Ascending aorta (tissue), 2 donors: Measurements from ENCODE around the gene IQUB. TPM values are rescaled to one million over a fixed set of nuclear protein-coding genes. Genes with fewer than 3 reads are reported as not detected.
"Not testable (repeated sequence)": the region's sequence is repeated elsewhere in the genome, so short reads cannot be mapped to it uniquely, and the experiment has no call there.

Experiments
- DNase-seq, 2 donors: peaks; one replicate each; pipeline ENCODE4 v3.0.0-alpha.2; 2019; ENCODE audit warnings: low spot score in 2 of 2
- H3K27ac ChIP-seq, 2 donors: fragments of 200-600 bp; sonication (generic); one replicate each; pipeline ENCODE4 v1.5.1; 2016 to 2017; ENCODE audit warnings: mild to moderate bottlenecking in 1 of 2
- H3K27me3 ChIP-seq: fragments of 200-600 bp; sonication (generic); one replicate; pipeline ENCODE4 v1.5.1; 2017
- H3K36me3 ChIP-seq, 2 donors: fragments of 200-600 bp; sonication (generic); one replicate each; pipeline ENCODE4 v1.5.1; 2016
- H3K4me1 ChIP-seq, 2 donors: fragments of 200-600 bp; sonication (generic); one replicate each; pipeline ENCODE4 v1.5.1; 2016 to 2017; ENCODE audit warnings: mild to moderate bottlenecking in 1 of 2
- H3K4me3 ChIP-seq, 2 donors: fragments of 200-600 bp; sonication (generic); one replicate each; pipeline ENCODE4 v1.5.1; 2016 to 2017; ENCODE audit warnings: mild to moderate bottlenecking in 1 of 2
- H3K9me3 ChIP-seq, 2 donors: fragments of 200-600 bp; sonication (generic); one replicate each; pipeline ENCODE4 v1.5.1; 2016
- intact Hi-C: fragments of 100-400 bp; cut with DNase I; formaldehyde crosslinking; loops from one replicate; pipeline ENCODE4 v1.15.1; 2023
- total RNA-seq: library from RNA; depleted of rRNA; stranded (reverse); fragments of >200 nt; gene quantifications from one replicate; pipeline ENCODE4 v1.1.0, GENCODE V29; 2016
- TF ChIP-seq, protein P1 (sequence below), 3 experiments: fragments of 200-600 bp in 2 of 3; fragments of 450-650 bp in 1 of 3; sonication (generic) in 2 of 3; IDR thresholded peaks; one replicate each; pipeline ENCODE4 v1.5.1; 2016 to 2019; ENCODE audit warnings: antibody characterized with exemption in 3 of 3, mild to moderate bottlenecking in 1 of 3, moderate library complexity in 1 of 3

Gene IQUB
- total RNA-seq, 1 donor from 2014 or later = not detected

DNA sequence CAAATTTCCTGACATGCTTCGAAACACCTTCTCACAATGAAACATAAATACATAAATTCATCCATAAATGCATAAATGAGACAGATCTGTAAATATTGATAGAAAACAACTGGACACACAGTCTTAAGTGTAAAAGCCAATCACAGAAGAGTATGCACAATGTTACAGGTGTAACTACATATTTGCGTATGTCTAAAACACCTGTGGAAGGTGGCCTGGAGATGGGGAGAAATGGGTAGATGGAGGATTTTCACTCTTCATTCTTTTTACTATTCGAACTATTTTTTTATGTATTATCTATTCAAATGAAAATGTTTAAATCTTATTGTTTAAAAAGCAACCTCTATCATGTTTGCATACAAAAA is 860 bp downstream of the IQUB start:
- Histone ChIP-seq H3K27ac (no peak overlapping the region), H3K36me3 (no peaks in the 10 kb centered on the region), H3K9me3 (no peaks in the 10 kb centered on the region), H3K4me1 (peaks cover 0 to 6% of the 10 kb centered on the region in 2 donors), H3K4me3 (peak overlapping the region in 1 of 2 donors; percentile 68), H3K27me3 (no peaks in the 10 kb centered on the region)
- intact Hi-C loops = loop anchor here (10.0 kb wide), 2 partner anchors 1229 to 1389 kb away; partner anchors contain the start of genes AASS and FEZF1
- DNase-seq = no peak
- TF ChIP-seq, protein P1, sequence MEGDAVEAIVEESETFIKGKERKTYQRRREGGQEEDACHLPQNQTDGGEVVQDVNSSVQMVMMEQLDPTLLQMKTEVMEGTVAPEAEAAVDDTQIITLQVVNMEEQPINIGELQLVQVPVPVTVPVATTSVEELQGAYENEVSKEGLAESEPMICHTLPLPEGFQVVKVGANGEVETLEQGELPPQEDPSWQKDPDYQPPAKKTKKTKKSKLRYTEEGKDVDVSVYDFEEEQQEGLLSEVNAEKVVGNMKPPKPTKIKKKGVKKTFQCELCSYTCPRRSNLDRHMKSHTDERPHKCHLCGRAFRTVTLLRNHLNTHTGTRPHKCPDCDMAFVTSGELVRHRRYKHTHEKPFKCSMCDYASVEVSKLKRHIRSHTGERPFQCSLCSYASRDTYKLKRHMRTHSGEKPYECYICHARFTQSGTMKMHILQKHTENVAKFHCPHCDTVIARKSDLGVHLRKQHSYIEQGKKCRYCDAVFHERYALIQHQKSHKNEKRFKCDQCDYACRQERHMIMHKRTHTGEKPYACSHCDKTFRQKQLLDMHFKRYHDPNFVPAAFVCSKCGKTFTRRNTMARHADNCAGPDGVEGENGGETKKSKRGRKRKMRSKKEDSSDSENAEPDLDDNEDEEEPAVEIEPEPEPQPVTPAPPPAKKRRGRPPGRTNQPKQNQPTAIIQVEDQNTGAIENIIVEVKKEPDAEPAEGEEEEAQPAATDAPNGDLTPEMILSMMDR (IDR thresholded peaks at IDR 0.05) = no peak

DNA sequence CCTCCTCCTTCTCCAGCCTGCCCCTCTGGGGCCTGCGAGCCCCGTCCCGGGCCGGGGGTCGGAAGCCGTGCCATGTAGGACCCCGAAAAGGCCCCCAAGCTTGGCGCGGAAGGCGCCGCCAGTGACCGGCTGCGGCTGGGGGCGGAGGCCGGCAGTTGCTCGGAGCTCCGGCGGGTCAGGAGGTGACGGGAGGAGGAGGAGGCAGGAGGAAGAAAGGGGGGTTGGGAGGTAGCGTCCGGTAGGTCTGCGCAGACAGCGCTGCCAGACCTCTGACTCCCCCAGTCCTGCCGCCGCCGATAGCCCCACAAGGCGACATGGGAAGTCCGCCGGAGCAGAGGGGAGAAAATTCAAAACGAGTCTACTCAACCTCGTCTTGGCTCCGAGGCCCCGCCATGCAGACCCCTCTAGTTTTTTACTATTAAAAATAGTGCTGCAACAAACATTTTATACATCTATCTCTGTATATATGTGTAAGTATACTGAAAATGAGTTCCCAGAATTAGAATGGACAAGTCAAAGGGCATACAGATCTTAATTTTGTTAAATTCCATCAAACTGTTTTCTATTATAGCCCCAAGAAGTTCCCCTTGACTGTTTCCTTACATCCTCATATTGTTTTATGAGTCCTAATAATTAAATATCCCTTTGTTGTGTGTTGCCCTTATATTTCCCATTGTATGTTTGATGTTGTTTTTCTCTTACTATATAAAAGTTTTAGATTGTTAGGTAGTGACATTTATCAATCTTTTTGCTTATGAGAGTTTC is 1.4 kb downstream of the IQUB start:
- not testable (repeated sequence) for H3K27ac ChIP-seq, DNase-seq
- intact Hi-C loops = loop anchor here (10.0 kb wide), 2 partner anchors 1228 to 1388 kb away; partner anchors contain the start of genes AASS and FEZF1

DNA sequence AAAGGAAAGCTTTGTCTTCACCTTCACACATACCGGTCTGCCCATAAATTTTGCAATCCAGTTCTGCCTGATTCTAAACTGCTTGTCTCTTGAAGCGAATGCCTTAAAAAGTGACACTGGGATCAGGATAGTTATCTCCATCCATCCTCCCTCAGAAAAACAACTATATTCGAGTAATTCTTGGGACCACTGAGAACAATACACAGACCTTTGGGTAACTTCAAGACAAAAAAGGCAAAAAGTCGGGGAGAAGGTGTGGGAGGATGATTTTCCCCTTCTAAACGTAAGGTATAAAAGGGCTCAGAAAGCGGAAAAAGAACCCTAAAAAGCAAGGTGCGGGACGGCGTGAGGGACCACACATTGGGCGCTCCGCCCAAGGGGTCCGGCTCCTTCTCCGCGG is 2.1 kb downstream of the IQUB start:
- not testable (repeated sequence) for H3K9me3 ChIP-seq, H3K27me3 ChIP-seq, H3K27ac ChIP-seq, H3K36me3 ChIP-seq, H3K4me1 ChIP-seq, DNase-seq
- intact Hi-C loops = loop anchor here (10.0 kb wide), 2 partner anchors 1228 to 1388 kb away; partner anchors contain the start of genes AASS and FEZF1
- H3K4me3 ChIP-seq = peak overlapping the region; percentile 40 to 62

More for the DNA sequence above, 1.4 kb downstream of the IQUB start:
- H3K4me3 ChIP-seq = peak overlapping the region; percentile 40 to 62
- not testable (repeated sequence) for H3K9me3 ChIP-seq, H3K36me3 ChIP-seq, H3K4me1 ChIP-seq, H3K27me3 ChIP-seq

DNA sequence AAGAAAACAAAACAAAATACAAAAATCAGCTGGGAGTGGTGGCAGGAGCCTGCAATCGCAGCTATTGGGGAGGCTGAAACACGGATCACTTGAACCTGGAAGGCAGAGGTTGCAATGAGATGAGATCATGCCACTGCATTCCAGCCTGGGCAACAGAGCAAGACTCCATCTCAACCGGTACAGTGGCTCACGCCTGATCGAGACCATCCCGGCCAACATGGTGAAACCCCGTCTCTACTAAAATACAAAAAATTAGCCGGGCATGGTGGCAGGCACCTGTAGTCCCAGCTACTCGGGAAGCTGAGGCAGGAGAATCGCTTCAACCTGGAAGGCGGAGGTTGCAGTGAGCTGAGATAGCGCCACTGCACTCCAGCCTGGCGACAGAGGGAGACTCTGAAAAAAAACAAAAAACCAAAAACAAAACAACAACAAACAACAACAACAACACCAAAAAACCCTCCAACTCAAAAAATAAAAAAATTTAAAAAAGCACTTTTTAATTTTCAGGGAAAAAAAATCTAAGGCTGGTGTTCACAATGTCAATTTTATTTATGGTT is 4.3 kb downstream of the IQUB start:
- not testable (repeated sequence) for H3K9me3 ChIP-seq, DNase-seq, H3K4me3 ChIP-seq, H3K4me1 ChIP-seq, H3K27ac ChIP-seq, H3K27me3 ChIP-seq, H3K36me3 ChIP-seq
- intact Hi-C loops = loop anchor here (10.0 kb wide), 2 partner anchors 1225 to 1385 kb away; partner anchors contain the start of genes AASS and FEZF1

DNA sequence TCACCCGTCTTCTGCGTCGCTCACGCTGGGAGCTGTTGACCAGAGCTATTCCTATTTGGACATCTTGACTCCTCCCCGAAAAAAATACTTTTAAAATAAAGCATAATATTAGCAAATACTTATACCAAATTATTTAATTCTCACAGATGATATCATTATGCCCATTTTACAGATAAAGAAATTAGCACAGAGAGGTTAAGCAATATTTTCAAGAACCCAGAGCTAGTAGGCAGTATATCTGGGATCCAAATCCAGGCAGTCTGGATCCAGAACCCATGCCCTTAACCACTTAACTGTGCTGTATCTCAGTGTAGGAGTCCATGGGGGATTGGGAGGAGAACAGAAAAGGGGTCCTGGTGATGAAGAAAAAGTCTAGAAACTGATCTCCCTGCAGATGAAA is 6.1 kb downstream of the IQUB start:
- TF ChIP-seq, protein P1 (IDR thresholded peaks at IDR 0.05) = no peak
- intact Hi-C loops = no loop called here
- H3K9me3 ChIP-seq = no peaks in the 10 kb centered on the region

DNA sequence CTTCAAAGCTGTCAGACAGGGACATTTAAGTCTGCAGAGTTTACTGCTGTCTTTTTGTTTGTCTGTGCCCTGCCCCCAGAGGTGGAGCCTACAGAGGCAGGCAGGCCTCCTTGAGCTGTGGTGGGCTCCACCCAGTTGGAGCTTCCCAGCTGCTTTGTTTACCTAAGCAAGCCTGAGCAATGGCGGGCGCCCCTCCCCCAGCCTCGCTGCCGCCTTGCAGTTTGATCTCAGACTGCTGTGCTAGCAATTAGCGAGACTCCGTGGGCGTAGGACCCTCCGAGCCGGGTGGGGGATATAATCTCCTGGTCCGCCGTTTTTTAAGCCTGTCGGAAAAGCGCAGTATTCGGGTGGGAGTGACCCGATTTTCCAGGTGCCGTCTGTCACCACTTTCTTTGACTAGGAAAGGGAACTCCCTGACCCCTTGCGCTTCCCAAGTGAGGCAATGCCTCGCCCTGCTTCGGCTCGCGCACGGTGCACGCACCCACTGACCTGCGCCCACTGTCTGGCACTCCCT is 6.6 kb downstream of the IQUB start:
- intact Hi-C loops, H3K36me3 ChIP-seq, DNase-seq, H3K4me3 ChIP-seq, H3K9me3 ChIP-seq, H3K27ac ChIP-seq, H3K4me1 ChIP-seq, H3K27me3 ChIP-seq: not testable (repeated sequence)

More for the DNA sequence above, 6.1 kb downstream of the IQUB start:
- no peaks in the 10 kb centered on the region for H3K36me3 ChIP-seq
- H3K27me3 ChIP-seq = no peaks in the 10 kb centered on the region
- H3K27ac ChIP-seq = no peak overlapping the region
- no peaks in the 10 kb centered on the region for H3K4me1 ChIP-seq
- no peak overlapping the region for H3K4me3 ChIP-seq
- DNase-seq = no peak

DNA sequence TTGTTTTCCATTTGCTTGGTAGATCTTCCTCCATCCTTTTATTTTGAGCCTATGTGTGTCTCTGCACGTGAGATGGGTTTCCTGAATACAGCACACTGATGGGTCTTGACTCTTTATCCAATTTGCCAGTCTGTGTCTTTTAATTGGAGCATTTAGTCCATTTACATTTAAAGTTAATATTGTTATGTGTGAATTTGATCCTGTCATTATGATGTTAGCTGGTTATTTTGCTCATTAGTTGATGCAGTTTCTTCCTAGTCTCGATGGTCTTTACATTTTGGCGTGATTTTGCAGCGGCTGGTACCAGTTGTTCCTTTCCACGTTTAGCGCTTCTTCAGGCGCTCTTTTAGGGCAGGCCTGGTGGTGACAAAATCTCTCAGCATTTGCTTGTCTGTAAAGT is 7.9 kb downstream of the IQUB start:
- H3K9me3 ChIP-seq, H3K27ac ChIP-seq, H3K4me3 ChIP-seq, intact Hi-C loops, DNase-seq, H3K27me3 ChIP-seq, H3K4me1 ChIP-seq, H3K36me3 ChIP-seq: not testable (repeated sequence)

DNA sequence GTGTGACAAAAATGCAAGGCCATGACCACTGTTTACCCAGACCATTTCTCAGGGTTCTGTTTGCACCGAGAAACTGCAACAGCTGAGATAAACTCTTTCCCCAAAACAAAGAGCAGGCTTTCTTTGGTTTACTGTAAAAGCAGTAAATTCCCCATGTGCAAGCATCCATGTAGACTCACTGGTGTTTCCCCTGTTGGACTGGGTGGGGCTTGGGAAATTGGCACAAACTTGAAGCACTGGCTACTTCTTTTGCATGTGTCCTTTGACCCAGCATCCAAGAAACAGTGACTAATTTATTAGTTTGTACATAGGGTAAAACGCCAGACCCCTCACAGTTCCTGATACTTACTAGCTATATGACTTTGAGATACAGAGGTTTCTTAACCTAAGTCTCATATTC is 12.3 kb downstream of the IQUB start:
- H3K36me3 ChIP-seq = no peaks in the 10 kb centered on the region
- no peaks in the 10 kb centered on the region for H3K27me3 ChIP-seq
- intact Hi-C loops = no loop called here
- no peak for DNase-seq
- TF ChIP-seq, protein P1 (IDR thresholded peaks at IDR 0.05) = no peak
- no peak overlapping the region for H3K4me3 ChIP-seq
- no peaks in the 10 kb centered on the region for H3K9me3 ChIP-seq
- H3K4me1 ChIP-seq = no peaks in the 10 kb centered on the region
- H3K27ac ChIP-seq = no peak overlapping the region
